Measurements from ENCODE around the gene CCR2. TPM values are rescaled to one million over a fixed set of nuclear protein-coding genes. Genes with fewer than 3 reads are reported as not detected.

CCR2 gene
- polyA plus RNA-seq, 1 of the 3 experiments (the other 2 are of a cell fraction), result not detected

GRCh38 chr3:46354984-46355383, 1.1 kb downstream of the CCR2 start:
- Histone ChIP-seq H2AFZ (ENCODE audit: low read depth) (no peak overlapping the region), H3K79me2 (ENCODE audit: insufficient read depth) (no peaks in the 10 kb centered on the region), H3K9me3 (no peaks in the 10 kb centered on the region), H3K27me3 (ENCODE audit: insufficient read depth) (peaks cover 24% of the 10 kb centered on the region; the same call in 1 of the 2 replicates), H4K20me1 (ENCODE audit: insufficient read depth) (no peaks in the 10 kb centered on the region), H3K4me1 (ENCODE audit: control insufficient read depth in 1 of 2, insufficient read depth in 2 of 2, low read depth in 1 of 2, low read length in 1 of 2) (no peaks in the 10 kb centered on the region), H3F3A (replicated peaks; ENCODE audit: insufficient read depth) (no peaks in the 10 kb centered on the region), H3K9ac (no peak overlapping the region), H3K27ac (ENCODE audit: low read depth in 2 of 2, low read length in 1 of 2) (no peak overlapping the region), H3K4me3 (ENCODE audit: low read depth in 2 of 2, low read length in 1 of 2) (no peak overlapping the region), H3K36me3 (replicated peaks in 1 of 2; ENCODE audit: control insufficient read depth in 1 of 2, insufficient read depth in 2 of 2, low read length in 1 of 2) (no peaks in the 10 kb centered on the region), H3K4me2 (no peak overlapping the region), H3K9me2 (no peaks in the 10 kb centered on the region)
- ChIA-PET CTCF (no interaction called here), POLR2A (no interaction called here)
- no peak for DNase-seq
- TF ChIP-seq MXI1 (IDR thresholded peaks at IDR 0.05; ENCODE audit: low read depth, low read length), result no peak

DNA sequence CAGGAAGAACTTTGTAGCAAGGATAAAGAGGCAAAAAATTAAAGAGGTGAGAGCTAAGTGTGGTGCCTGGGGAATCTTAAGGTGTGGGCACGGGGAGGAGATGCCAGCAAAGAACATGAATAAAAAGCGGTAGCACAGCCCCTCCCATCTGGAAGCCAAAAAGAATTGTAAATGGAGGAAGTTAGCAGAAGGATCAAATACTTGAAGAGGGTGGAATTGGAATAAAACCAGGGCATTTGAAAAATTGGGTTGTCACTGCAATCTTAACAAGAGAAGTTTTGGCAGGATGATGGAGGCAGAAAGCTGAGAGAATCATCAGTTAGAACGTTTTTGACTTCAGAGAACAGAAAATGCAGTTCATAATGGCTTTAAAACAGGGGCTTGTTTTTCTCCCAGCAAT, 2.4 kb downstream of the CCR2 start:
- TF ChIP-seq JUND (IDR thresholded peaks at IDR 0.05) (no peak), MXI1 (IDR thresholded peaks at IDR 0.05; ENCODE audit: low read depth, low read length) (no peak), USF1 (IDR thresholded peaks at IDR 0.05; ENCODE audit: borderline replicate concordance, low read depth) (no peak), GATA2 (CRISPR knock-in tag; IDR thresholded peaks at IDR 0.05) (no peak), MEF2A (IDR thresholded peaks at IDR 0.05; ENCODE audit: borderline replicate concordance, low read depth) (no peak), TAF1 (IDR thresholded peaks at IDR 0.05; ENCODE audit: borderline replicate concordance, low read depth, low read length) (no peak)
- TF ChIP-seq, protein P1, sequence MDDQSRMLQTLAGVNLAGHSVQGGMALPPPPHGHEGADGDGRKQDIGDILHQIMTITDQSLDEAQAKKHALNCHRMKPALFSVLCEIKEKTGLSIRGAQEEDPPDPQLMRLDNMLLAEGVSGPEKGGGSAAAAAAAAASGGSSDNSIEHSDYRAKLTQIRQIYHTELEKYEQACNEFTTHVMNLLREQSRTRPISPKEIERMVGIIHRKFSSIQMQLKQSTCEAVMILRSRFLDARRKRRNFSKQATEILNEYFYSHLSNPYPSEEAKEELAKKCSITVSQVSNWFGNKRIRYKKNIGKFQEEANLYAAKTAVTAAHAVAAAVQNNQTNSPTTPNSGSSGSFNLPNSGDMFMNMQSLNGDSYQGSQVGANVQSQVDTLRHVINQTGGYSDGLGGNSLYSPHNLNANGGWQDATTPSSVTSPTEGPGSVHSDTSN (IDR thresholded peaks at IDR 0.05), result no peak
- Histone ChIP-seq H3K9ac (no peak overlapping the region), H3K9me2 (no peaks in the 10 kb centered on the region), H3K27me3 (ENCODE audit: insufficient read depth) (peaks cover 30% of the 10 kb centered on the region; the same call in 1 of the 2 replicates), H3K79me2 (ENCODE audit: insufficient read depth) (no peaks in the 10 kb centered on the region), H3F3A (replicated peaks; ENCODE audit: insufficient read depth) (no peaks in the 10 kb centered on the region), H2AFZ (ENCODE audit: low read depth) (no peak overlapping the region), H3K27ac (ENCODE audit: low read depth in 2 of 2, low read length in 1 of 2) (no peak overlapping the region), H3K4me2 (no peak overlapping the region), H3K9me3 (no peaks in the 10 kb centered on the region), H3K4me3 (ENCODE audit: low read depth in 2 of 2, low read length in 1 of 2) (no peak overlapping the region), H3K36me3 (replicated peaks in 1 of 2; ENCODE audit: control insufficient read depth in 1 of 2, insufficient read depth in 2 of 2, low read length in 1 of 2) (no peaks in the 10 kb centered on the region), H3K4me1 (ENCODE audit: control insufficient read depth in 1 of 2, insufficient read depth in 2 of 2, low read depth in 1 of 2, low read length in 1 of 2) (no peaks in the 10 kb centered on the region; a peak in 1 of 4 replicates), H4K20me1 (ENCODE audit: insufficient read depth) (no peaks in the 10 kb centered on the region)
- ChIA-PET CTCF (interaction anchor here (0.6 kb wide), 1 partner anchor 287 kb away, joined by 3 read pairs; no protein-coding TSS in a partner anchor), POLR2A (no interaction called here)
- no peak for DNase-seq
- WGBS (ENCODE audit: low lambda C conversion rate), result 0% methylated on average over 3 of the region's 3 CpGs

DNA sequence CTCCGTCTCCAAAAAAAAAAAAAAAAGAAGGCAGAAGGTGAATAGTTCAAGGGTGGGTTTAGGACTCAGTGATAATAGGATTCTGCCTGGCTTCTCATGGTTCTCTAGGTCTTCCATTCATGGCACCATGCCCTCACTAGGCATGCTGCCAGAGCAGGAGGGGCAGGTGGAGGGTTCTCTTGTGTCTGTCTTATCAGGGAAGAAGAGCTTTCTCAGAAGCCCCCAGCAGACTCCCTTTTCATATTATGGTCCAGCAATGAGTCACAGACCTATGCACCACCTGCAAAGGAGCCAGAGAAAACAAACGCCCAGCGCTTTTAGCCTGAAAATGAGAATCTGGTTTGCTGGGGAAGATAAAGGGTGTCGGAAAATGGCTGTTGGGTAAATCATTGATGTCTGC, 3.0 kb downstream of the CCR2 start:
- Histone ChIP-seq H3K9me3 (no peaks in the 10 kb centered on the region), H3K4me3 (ENCODE audit: low read depth in 2 of 2, low read length in 1 of 2) (no peak overlapping the region), H3F3A (replicated peaks; ENCODE audit: insufficient read depth) (no peaks in the 10 kb centered on the region), H2AFZ (ENCODE audit: low read depth) (no peak overlapping the region), H3K9me2 (no peaks in the 10 kb centered on the region), H3K9ac (no peak overlapping the region), H3K4me2 (no peak overlapping the region), H3K27me3 (ENCODE audit: insufficient read depth) (peaks cover 30% of the 10 kb centered on the region; the same call in 1 of the 2 replicates), H4K20me1 (ENCODE audit: insufficient read depth) (no peaks in the 10 kb centered on the region), H3K27ac (ENCODE audit: low read depth in 2 of 2, low read length in 1 of 2) (no peak overlapping the region), H3K4me1 (ENCODE audit: control insufficient read depth in 1 of 2, insufficient read depth in 2 of 2, low read depth in 1 of 2, low read length in 1 of 2) (no peaks in the 10 kb centered on the region; a peak in 1 of 4 replicates), H3K79me2 (ENCODE audit: insufficient read depth) (no peaks in the 10 kb centered on the region), H3K36me3 (replicated peaks in 1 of 2; ENCODE audit: control insufficient read depth in 1 of 2, insufficient read depth in 2 of 2, low read length in 1 of 2) (no peaks in the 10 kb centered on the region)
- WGBS (ENCODE audit: low lambda C conversion rate), result 13% methylated on average over 4 of the region's 4 CpGs
- ChIA-PET POLR2A (no interaction called here), CTCF (no interaction called here)
- no peak for DNase-seq
- TF ChIP-seq TCF12 (IDR thresholded peaks at IDR 0.05) (no peak), JUND (IDR thresholded peaks at IDR 0.05) (no peak), TEAD4 (IDR thresholded peaks at IDR 0.05; ENCODE audit: borderline replicate concordance, insufficient read depth) (no peak), RCOR1 (IDR thresholded peaks at IDR 0.05; ENCODE audit: low read length) (no peak), MEF2A (IDR thresholded peaks at IDR 0.05; ENCODE audit: borderline replicate concordance, low read depth) (no peak), SIN3A (IDR thresholded peaks at IDR 0.05; ENCODE audit: borderline replicate concordance, low read depth, low read length) (no peak), TAF1 (IDR thresholded peaks at IDR 0.05; ENCODE audit: borderline replicate concordance, low read depth, low read length) (no peak), USF2 (IDR thresholded peaks at IDR 0.05; ENCODE audit: borderline replicate concordance, low read depth, low read length) (no peak), MXI1 (IDR thresholded peaks at IDR 0.05; ENCODE audit: low read depth, low read length) (no peak), EP300 (IDR thresholded peaks at IDR 0.05; ENCODE audit: borderline replicate concordance in 1 of 2, low read depth in 1 of 2, low read length in 1 of 2) (no peak)
- TF ChIP-seq, protein P2, sequence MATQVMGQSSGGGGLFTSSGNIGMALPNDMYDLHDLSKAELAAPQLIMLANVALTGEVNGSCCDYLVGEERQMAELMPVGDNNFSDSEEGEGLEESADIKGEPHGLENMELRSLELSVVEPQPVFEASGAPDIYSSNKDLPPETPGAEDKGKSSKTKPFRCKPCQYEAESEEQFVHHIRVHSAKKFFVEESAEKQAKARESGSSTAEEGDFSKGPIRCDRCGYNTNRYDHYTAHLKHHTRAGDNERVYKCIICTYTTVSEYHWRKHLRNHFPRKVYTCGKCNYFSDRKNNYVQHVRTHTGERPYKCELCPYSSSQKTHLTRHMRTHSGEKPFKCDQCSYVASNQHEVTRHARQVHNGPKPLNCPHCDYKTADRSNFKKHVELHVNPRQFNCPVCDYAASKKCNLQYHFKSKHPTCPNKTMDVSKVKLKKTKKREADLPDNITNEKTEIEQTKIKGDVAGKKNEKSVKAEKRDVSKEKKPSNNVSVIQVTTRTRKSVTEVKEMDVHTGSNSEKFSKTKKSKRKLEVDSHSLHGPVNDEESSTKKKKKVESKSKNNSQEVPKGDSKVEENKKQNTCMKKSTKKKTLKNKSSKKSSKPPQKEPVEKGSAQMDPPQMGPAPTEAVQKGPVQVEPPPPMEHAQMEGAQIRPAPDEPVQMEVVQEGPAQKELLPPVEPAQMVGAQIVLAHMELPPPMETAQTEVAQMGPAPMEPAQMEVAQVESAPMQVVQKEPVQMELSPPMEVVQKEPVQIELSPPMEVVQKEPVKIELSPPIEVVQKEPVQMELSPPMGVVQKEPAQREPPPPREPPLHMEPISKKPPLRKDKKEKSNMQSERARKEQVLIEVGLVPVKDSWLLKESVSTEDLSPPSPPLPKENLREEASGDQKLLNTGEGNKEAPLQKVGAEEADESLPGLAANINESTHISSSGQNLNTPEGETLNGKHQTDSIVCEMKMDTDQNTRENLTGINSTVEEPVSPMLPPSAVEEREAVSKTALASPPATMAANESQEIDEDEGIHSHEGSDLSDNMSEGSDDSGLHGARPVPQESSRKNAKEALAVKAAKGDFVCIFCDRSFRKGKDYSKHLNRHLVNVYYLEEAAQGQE (IDR thresholded peaks at IDR 0.05; ENCODE audit: low read depth, low read length), result no peak
